ENCODE measurements around the gene GREB1L. TPM values are rescaled to one million over a fixed set of nuclear protein-coding genes. Genes with fewer than 3 reads are reported as not detected.

GREB1L gene
- total RNA-seq, 4 donors from 2014 or later = 13.2 to 16.0 (median 14.5) TPM

GRCh38 chr18:21316296-21316695, 74.3 kb downstream of the GREB1L start:
- Histone ChIP-seq H3K4me3 (no peak overlapping the region), H3K27ac (replicated peaks in 1 of 4) (peak overlapping the region; percentile 29 to 68 (median 60)), H3K4me1 (peaks cover 0 to 32% (median 18%) of the 10 kb centered on the region in 4 donors), H3K27me3 (no peaks in the 10 kb centered on the region), H3K9me3 (no peaks in the 10 kb centered on the region), H3K36me3 (no peaks in the 10 kb centered on the region)
- WGBS = 55% methylated on average over 1 of the region's 1 CpG
- TF ChIP-seq EP300 (IDR thresholded peaks at IDR 0.05) (no peak), POLR2AphosphoS5 (IDR thresholded peaks at IDR 0.05) (no peak), POLR2A (IDR thresholded peaks at IDR 0.05; ENCODE audit: low read depth) (no peak)
- TF ChIP-seq, protein P1, sequence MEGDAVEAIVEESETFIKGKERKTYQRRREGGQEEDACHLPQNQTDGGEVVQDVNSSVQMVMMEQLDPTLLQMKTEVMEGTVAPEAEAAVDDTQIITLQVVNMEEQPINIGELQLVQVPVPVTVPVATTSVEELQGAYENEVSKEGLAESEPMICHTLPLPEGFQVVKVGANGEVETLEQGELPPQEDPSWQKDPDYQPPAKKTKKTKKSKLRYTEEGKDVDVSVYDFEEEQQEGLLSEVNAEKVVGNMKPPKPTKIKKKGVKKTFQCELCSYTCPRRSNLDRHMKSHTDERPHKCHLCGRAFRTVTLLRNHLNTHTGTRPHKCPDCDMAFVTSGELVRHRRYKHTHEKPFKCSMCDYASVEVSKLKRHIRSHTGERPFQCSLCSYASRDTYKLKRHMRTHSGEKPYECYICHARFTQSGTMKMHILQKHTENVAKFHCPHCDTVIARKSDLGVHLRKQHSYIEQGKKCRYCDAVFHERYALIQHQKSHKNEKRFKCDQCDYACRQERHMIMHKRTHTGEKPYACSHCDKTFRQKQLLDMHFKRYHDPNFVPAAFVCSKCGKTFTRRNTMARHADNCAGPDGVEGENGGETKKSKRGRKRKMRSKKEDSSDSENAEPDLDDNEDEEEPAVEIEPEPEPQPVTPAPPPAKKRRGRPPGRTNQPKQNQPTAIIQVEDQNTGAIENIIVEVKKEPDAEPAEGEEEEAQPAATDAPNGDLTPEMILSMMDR (IDR thresholded peaks at IDR 0.05) = no peak
- intact Hi-C loops (cut with DNase I) = no loop called here
- no peak for DNase-seq (ENCODE audit: extremely low spot score)

DNA sequence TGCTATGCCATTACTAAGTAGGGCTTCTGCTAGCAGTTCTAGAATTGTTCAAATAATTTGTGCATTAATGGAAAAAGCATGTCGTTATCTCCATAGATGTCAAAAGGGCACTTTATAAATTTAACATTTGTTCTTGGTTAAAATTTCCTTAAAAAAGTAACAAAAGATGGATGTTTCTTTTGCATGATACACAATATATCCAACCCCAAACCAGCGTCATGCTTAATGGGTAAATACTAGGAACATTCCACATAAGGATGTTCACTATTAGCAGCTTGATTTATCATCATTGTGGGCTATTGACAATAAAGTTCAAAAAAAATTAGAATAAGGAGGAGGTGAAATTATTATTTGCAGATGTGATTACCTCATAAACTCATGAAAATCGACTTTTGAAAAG, 79.7 kb downstream of the GREB1L start:
- intact Hi-C loops (cut with DNase I) = no loop called here

DNA sequence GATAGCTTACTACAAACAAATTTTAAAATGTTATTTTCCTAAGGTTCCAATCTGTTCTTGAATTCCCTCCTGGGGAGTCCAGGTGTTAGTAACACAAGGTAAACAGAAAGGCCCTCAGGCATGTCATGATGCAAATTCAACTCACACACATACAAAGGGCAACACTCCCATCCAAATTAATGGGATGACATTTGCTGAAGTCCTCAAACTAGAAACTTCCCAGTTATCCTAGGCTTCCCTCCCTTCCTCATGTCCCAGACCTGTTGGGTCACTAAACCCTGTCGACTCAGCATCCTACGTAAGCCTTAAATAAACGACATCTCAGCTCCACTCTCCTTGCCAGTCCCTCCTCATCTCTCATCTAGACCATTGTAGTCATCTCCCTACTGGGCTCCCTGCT, 85.1 kb downstream of the GREB1L start:
- no peaks in the 10 kb centered on the region for H3K36me3 ChIP-seq
- no peaks in the 10 kb centered on the region for H3K27me3 ChIP-seq
- no peaks in the 10 kb centered on the region for H3K9me3 ChIP-seq
- peaks cover 0 to 11% (median 0%) of the 10 kb centered on the region in 4 donors for H3K4me1 ChIP-seq
- H3K27ac ChIP-seq (replicated peaks in 1 of 4) = no peak overlapping the region
- no peak overlapping the region for H3K4me3 ChIP-seq
- no peak for TF ChIP-seq EP300 (IDR thresholded peaks at IDR 0.05)
- TF ChIP-seq POLR2A (IDR thresholded peaks at IDR 0.05; ENCODE audit: low read depth) = no peak
- TF ChIP-seq POLR2AphosphoS5 (IDR thresholded peaks at IDR 0.05) = no peak
- TF ChIP-seq, protein P1 (IDR thresholded peaks at IDR 0.05) = no peak
- intact Hi-C loops (cut with DNase I) = no loop called here
- DNase-seq (ENCODE audit: extremely low spot score) = no peak
- WGBS = 60% methylated on average over 3 of the region's 3 CpGs

More for the DNA sequence above, 79.7 kb downstream of the GREB1L start:
- H3K4me3 ChIP-seq = no peak overlapping the region
- no peaks in the 10 kb centered on the region for H3K36me3 ChIP-seq
- TF ChIP-seq, protein P1 (IDR thresholded peaks at IDR 0.05) = no peak
- TF ChIP-seq POLR2A (IDR thresholded peaks at IDR 0.05; ENCODE audit: low read depth) (no peak), EP300 (IDR thresholded peaks at IDR 0.05) (no peak), POLR2AphosphoS5 (IDR thresholded peaks at IDR 0.05) (no peak)
- H3K4me1 ChIP-seq = peaks cover 0 to 4% (median 2%) of the 10 kb centered on the region in 4 donors
- no peak for DNase-seq (ENCODE audit: extremely low spot score)
- no peak overlapping the region for H3K27ac ChIP-seq (replicated peaks in 1 of 4)
- no peaks in the 10 kb centered on the region for H3K9me3 ChIP-seq
- H3K27me3 ChIP-seq = no peaks in the 10 kb centered on the region
- WGBS = 76% methylated on average over 3 of the region's 3 CpGs

DNA sequence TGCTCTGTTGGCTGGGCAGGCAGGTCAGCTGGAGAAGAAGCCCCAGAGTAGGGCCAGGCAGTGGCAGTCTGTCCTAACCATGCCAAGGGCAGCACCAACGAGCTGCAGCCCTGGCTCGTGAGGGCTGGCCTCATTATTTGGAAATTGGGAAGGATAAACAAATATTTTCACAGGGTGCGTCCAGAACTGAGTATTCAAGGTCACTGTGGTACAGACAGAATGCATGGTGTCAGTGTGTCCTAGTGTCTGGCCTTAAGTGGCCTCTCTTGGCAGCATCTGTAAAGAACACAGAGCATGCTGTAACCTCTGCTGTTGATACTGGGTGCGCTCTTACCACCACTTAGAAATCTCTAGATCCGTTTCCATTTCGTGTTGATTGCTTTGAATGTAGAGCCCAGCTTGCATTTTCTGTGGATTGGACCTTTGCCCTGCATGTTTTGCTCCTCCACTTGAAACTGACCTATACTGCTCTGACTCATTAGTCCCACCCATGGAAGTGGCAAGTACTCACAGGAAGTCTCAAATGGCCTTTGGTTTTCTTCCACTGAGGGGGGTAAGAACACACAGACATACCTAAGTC, 88.2 kb downstream of the GREB1L start:
- no peak overlapping the region for H3K27ac ChIP-seq (replicated peaks in 1 of 4)
- intact Hi-C loops (cut with DNase I) = no loop called here

More for the DNA sequence above, 88.2 kb downstream of the GREB1L start:
- H3K4me3 ChIP-seq = no peak overlapping the region
- H3K4me1 ChIP-seq = peaks cover 0 to 20% (median 0%) of the 10 kb centered on the region in 4 donors
- H3K9me3 ChIP-seq = no peaks in the 10 kb centered on the region
- H3K36me3 ChIP-seq = no peaks in the 10 kb centered on the region
- no peak for DNase-seq (ENCODE audit: extremely low spot score)
- TF ChIP-seq EP300 (IDR thresholded peaks at IDR 0.05) = no peak
- TF ChIP-seq, protein P1 (IDR thresholded peaks at IDR 0.05) = no peak
- TF ChIP-seq POLR2A (IDR thresholded peaks at IDR 0.05; ENCODE audit: low read depth) = no peak
- TF ChIP-seq POLR2AphosphoS5 (IDR thresholded peaks at IDR 0.05) = no peak
- H3K27me3 ChIP-seq = no peaks in the 10 kb centered on the region
- WGBS = 70% methylated on average over 4 of the region's 6 CpGs

Measured in esophagus muscularis mucosa (tissue), 4 donors.